CD4-positive, alpha-beta T cell treated with Interleukin-15 for 1 hour (primary cell): ENCODE data around the gene EDNRA.
"Not testable (repeated sequence)": the region's sequence is repeated elsewhere in the genome, so short reads cannot be mapped to it uniquely, and the experiment has no call there.

Source experiments
- DNase-seq: peaks from one replicate; pipeline ENCODE4 v3.0.0-alpha.2; 2020

The EDNRA gene

DNA sequence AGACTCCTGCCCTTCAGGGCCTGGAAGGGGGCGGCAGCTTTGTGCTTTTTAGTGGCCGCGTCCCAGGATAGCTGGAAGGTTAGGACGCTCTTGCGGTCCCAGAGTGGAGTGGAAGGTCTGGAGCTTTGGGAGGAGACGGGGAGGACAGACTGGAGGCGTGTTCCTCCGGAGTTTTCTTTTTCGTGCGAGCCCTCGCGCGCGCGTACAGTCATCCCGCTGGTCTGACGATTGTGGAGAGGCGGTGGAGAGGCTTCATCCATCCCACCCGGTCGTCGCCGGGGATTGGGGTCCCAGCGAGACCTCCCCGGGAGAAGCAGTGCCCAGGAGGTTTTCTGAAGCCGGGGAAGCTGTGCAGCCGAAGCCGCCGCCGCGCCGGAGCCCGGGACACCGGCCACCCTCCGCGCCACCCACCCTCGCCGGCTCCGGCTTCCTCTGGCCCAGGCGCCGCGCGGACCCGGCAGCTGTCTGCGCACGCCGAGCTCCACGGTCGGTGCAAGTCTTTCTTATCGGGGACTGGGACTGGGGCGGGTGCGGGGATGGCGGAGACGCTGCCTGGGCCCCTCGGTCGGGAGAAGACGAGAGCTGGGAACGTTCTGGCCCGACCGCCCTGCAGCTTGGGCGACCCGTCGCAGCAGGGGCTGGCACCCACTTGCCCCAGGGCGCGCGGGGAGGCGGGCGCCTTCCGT lies at the start of gene EDNRA:
Gene EDNRA (plus strand): TSS at position 207 of the 686 bp plus-strand sequence. CDS start 4,585 bp downstream, outside the sequence.
- no peak for DNase-seq

DNA sequence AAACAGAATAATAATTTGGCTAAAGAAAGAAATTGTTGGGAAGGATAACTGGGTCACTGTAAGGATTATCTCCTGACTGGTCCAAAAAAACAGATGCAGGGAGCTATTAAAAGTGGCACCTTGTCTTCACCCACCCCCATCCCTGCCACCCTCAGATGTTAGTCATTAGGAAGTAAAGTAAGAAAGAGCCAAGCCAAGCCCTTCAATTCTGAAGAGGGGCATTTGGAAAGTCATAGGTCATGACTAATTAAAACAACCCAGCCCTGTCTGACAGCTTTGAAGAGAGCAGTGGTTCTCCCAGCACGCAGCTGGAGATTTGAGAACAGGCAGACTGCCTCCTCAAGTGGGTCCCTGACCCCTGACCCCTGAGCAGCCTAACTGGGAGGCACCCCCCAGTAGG lies 46.5 kb upstream of the EDNRA start:
- not testable (repeated sequence) for DNase-seq

DNA sequence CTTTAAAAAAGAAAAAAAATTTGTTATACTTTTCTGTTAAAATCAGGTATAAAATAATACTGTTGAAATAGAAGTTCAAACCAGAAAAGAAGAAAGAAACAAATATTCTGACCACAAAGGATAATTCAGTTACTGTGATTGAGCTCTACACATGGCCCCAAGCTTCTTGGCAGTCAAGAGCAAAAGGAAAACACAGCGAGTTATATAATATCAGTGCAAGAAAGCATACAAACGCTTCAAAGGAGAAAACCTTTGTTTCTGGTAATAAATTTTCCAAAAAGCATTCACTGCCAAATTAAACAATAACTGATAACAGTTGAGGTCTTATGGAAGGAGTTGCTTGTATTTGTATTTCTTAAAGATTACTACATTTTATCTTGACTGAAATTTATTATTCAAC lies 40.5 kb upstream of the EDNRA start:
- no peak for DNase-seq

DNA sequence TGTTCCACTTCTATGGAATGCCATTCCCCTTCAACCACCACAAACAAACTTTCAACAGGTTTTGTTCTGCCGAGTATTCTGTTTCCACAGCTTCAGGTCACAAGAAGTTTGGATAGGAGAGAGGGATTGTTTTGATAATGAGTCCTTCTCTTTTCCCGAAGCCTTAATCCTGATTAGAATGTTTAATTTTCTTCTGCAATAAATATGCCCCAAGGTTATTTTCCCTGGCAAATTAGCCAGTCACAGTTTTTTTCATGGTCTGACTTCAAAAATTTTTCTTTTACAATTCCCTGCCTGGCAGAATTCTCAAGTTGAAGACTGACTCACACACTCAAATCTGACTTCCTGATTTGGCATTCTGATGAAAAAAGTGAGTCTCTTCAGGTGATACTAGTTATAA lies 33.1 kb upstream of the EDNRA start:
- no peak for DNase-seq

DNA sequence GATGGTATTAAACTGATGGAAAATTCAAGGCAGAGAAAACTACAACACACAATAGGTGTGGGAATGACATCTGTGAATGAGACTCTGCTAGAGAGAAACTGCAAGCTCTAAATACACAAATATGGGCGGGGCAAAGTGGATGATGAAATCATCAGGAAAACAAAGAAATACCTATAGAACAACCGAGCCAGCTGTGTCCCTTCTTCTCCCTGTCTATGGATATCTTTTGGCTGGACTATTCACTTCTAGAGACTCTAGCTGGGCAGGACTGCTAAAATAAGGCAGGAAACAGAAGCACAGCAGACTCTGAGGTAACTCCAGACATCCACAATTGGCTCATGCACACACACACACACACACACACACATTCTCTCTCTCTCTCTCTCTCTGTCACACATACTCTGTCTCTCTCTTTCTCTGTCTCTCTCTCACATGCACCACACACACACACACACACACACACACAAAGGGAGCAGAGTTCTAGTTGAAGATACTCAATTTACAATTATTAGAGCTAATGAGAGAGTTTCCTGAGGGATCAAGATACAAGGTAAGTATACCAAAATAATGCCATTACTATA lies 27.2 kb upstream of the EDNRA start:
- DNase-seq: no peak

DNA sequence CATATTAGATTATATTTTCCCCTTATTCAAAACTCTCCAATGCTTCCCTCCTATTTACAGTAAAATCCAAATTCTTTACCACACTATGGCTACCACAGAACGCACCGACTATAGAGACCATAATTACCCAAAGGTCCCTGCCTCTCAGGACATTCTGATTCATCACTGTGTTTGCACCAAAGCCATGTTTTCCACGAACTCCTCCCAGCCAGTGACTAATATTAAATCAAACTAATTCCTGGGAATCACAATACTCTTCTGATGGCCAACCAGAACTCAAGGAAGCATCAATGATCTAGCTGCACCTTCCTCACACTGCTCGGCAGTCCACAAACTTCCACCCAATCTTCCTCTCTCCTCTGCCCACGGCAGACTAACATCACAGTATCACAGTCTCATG lies 24.2 kb upstream of the EDNRA start:
- DNase-seq: no peak

DNA sequence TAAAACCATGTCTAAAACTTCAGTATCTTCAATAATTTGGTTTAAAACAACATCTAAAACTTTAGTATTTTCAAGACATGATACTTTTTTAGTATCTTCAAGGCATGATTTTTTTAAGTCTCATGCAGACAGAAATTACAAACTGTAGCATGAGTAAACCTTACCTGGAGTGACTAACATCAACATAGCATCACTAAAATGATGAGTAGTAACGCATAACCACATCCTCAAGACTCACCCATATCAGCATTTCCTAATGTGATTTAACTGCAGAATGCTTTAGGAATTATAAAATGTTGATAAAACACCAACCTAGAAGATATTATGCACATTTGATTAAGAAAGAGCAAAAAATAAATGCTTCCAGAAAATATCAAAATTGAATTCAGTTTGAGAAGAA lies 19.7 kb upstream of the EDNRA start:
- DNase-seq: no peak

DNA sequence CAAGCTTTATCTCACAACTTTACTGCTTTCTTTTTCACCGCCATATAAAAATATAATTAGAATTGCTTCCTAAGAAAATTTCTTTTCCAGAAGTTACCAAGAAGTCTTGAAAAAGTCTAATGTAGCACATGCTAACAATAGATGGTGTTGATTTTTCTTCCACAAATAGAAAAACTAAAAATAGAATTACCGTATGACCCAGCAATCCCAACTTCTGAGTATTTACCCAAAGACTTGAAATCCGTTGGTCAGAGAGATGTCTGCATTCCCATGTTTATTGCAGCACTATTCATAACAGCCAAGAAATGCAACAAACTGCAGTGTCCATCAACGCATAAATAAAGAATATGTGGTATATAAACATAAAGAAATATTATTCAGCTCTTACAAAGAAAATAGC lies 17.8 kb upstream of the EDNRA start:
- no peak for DNase-seq

DNA sequence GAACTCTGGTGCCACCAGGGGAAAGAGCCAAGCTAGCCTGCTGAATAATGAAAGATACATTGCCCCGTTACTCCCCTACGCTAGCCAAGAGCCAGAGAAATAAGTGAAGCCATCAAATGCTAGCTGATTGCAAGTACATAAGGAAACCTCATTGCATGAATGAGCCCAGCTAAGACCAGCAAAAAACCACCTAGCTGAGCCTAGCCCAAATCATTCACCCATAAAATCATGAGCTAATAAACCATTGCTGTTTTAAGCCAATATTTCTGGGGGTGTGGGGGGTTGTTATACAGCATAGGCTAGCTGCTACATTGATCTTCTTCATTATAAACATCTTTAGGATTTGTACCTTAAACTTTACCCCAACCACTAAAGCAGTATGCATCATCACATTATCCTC lies 15.4 kb upstream of the EDNRA start:
- DNase-seq: no peak

DNA sequence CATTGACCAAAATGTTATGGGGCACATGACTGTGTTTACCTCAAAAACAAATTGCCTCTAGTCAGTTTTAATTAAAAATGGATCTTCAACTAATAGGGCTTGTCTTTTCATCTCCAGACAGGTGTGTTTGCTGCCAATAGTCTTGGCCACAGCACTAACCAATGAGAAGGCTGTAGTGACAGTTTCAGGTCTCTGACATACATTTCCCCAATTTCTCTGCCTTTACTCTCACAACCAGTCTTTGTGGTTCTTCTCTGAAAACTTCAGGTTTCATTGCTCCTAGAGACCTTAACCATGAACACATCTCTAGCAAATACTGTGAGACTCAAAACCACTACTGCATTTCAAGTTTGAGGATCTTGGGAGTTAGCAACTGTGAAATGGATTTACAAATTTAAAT lies 3.5 kb upstream of the EDNRA start:
- no peak for DNase-seq

DNA sequence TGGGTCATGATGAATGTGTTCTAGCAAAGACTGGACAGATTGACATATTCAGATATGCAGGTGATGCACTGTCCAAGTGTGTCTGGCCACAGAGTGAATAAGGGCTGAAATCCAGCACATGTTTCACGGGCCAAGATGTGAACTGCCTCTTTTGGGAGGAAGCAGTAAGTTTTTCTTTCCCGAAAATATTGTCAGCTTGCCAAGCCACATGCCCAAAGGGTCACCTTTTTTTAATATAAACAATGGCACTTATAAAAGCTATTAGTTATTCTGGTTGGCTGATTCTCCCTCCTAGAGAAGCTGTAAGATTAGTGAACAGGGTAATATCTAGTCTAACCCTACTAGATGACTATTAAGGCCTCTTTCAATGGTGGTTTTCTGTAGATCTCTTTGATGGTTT lies 1.5 kb upstream of the EDNRA start:
- no peak for DNase-seq

DNA sequence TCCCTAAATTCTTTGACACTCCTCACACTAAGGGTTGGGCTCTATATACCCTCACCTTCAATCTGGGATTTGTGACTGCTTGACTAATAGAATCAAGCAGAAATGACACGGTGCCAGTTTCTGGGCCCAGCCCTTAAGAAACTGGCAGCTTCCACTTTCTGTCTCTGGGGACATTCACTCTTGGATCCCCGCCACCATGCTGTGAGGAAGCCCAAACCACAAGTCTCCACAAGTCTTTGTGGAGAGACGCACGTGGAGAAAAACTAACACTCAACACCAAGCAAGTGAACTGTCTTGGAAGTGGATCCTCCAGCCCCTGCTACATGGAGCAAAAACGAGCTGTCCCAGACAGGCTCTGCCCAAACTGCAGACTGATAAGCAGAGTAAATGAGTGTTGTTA lies 1.1 kb upstream of the EDNRA start:
- DNase-seq: no peak

DNA sequence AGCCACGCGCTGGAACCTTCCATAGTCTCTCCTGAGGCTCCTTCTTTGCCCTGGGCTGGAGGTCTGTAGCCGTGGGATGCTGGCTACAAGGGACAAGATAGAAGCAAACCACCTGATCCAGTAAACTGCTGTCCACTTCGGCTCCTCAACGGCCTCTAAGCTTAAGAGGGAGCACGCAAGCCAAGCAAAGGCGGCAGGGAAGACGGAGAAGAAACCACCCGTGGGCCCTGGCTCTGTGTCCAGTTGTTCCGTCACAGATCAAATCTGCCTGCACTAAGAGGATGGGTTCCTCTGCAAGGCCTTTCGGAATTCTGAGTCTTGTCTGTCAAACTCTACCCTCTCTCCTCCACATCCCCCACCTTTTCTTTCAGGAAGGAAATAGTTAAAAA lies 401 bp upstream of the EDNRA start:
- DNase-seq: no peak

DNA sequence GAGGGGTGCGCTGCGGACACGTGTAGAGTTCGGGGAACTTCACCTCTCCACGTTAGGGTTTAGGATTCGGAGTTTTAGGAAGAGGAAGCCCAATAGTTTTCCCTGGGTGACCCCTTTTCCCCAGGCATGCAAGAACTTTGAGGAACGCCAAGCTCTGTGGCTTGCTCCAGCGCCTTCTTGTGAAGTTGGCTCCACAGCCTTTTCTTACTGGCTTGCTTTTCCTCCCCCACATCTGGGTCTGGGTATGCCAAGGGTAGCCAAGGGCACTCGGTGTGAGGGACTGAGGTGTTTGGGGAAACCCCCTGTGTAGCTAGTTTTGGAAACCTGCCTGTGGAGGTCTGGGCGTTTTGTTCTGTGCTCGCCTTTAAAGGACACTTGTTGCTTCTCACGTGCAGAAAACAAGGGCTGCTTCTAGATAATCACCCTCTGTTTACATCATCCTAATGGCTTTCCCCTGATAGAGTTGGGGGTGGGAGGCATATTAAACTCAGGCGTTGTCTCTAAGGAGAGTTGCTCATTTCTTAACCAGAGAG lies 746 bp downstream of the EDNRA start:
- no peak for DNase-seq

DNA sequence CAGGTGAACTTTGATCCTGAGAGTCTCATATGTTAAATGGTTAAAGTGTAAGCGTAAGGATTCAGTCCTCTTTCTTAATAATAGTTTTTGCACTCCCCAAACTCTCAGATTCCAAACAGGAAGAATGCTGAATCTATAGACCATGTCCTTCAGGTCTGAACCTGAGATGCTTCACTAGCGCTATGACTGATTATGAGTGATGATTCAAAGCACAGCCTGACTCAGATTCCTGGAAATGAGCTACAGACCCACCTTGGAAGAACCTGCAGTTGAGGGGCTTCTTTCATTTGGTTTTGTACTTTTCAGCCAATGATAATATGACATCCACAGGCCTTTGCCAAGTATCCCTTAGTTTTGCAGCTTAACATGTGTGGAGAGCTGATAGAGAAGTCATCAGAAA lies 1.4 kb downstream of the EDNRA start:
- no peak for DNase-seq

DNA sequence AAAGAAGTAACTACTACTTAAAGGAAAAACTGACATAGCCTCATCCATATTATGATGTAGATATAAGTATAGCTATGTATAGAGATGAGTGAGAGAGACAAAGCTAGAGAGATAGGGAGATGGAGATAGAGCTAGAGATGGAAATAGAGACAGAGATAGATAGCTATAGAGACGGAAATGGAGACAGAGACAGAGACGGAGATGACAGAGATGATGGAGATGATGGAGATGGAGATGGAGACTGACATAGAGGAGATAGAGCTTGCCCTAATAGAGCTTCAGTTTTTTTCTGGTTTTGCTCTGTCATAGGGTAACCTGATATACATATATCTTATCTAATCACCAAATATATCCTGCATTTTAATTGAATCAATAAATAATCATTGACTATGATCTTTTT lies 4.3 kb downstream of the EDNRA start:
- no peak for DNase-seq

DNA sequence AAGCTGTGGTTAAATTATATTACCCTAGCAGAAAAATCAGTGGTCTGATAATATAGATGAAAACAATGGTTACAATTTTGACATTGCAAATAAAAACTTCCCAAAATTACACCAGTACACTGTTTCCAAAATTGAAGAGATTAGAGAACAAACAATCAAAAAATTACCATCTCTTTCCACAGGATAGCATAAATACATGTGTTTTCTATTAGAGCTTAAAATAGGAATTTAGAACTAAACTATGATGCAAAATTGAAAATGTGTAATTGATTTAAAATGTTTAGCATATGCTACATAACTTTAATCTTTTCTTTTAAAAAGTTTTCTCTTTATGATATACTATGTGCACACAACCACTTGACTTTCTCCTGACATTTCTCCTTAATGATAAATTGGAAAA lies 6.7 kb downstream of the EDNRA start:
- DNase-seq: no peak

DNA sequence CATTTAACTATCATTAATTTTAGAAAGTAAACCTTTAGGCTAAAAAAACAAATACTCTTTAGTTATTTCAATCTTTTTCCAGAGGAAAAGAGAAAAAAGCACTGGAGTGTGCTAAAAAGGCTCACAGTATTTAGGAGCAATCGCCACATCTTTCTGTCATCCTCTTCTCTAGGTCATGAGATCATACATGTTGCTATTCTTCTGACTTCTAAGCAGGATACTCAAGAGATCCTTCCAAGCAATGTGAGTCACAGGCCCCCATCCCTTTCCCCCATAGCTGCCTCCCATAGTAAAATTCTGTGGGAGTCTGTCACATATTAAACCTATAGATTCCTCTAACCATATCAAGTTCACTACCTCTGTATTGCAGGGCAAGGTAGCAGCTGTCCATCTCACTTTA lies 7.7 kb downstream of the EDNRA start:
- no peak for DNase-seq

DNA sequence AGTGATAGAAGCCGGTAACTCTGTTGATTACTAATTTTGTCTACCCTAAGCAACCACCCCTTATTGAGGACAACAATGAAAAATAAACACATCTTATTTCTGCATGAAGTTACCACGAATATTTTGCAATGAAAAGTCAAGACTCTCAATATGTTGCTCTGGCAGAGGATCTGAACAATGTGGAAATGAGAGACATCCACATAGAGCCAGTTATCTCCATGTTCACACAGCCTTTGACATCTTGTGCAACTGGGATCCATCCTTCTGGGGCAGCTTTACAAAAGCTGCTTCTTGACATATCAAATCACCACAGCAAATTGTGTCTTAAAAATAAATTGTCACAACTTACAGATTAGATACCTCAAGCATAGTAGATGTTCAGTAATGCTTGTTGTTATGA lies 10.2 kb downstream of the EDNRA start:
- DNase-seq: no peak

DNA sequence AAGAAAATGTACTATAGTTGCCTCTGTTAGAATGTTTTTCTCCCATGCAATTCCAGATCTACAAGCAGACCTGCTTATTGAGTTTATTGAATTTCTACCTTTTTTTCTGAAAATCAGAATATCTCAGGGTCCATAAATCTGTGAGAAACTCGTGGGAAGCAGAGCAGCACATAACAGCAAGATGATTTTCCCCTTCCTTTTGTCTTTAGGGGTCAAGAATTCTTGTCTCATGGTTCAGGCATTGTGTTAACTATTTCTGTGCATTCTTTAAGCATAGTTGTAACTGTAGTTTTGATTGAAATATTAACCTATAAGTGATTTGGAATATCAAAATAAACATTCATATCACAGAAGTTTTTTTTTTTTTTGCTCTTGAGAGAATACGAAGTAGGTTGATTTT lies 11.4 kb downstream of the EDNRA start:
- no peak for DNase-seq

DNA sequence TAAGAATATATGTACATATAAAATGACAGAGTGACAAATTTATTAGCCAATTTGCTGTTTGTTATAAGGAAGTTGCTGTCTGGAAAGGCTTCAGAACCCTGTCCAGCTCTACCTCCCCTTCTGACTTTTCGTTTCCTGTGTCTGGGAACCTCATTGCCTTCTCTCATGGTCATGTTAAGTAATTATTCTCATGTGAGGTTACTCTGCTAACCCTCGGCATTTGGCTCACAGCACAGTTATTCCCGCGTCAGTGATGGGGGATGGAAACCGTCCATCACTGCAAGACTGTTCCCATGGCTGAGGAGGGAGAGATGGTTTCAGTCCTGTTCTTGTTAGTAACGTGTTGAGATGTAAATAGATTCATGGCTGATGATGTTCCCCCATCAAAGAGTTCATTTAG lies 11.9 kb downstream of the EDNRA start:
- no peak for DNase-seq

DNA sequence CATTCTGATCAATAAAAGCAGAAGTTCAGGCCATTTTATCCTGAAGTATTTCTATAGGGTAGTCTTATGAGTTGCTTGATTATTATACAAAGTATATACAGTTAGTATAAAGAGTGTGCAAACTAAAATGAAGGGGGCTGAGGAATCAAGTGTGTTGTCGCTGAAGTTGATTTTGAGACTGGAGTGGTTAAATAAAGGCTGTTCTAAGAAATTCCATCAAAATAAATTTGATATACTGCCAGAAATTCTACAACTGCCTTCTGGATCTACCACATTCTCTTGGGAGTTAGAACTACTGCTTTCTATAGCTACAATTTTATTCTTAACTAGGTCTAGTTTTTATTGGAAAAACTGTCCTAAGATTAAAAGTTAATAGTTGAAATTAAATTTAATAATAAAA lies 12.4 kb downstream of the EDNRA start:
- DNase-seq: no peak

DNA sequence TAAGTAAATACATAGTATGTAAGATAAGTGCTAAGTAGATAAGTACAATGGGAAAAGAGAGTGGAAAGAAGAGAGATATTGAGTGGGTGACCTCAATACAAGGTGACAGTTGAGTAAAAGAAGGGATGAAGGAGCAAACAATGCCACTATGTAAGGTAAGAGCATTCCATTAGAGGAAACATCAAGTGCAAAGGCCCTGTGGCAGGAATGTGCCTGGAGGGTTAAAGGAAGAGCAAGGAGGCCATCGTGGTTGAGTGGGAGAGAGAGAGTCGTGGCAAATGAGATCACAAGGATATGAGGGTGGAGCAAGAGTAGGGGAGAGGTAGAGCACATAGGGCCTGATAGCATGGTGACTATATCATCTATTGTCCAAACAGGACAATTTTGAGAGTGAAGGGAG lies 13.4 kb downstream of the EDNRA start:
- no peak for DNase-seq

DNA sequence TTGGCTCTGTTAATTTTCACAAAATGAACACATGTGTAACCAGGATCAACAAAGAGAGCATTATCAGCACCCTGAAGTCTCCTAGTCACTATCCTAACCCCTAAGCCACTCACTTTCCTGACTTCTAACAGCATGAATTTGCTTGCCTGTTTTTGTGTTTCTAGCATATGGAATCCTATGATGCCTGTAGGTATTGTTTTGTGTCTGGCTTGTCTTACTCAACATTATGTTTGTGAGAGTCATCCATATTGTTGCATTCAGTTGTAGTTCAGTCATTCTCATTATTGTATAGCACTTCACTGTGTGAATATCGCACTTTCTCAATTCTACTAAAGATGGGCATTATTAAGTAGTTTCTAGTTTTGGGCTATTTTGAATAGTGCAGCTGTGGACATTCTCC lies 15.6 kb downstream of the EDNRA start:
- no peak for DNase-seq

DNA sequence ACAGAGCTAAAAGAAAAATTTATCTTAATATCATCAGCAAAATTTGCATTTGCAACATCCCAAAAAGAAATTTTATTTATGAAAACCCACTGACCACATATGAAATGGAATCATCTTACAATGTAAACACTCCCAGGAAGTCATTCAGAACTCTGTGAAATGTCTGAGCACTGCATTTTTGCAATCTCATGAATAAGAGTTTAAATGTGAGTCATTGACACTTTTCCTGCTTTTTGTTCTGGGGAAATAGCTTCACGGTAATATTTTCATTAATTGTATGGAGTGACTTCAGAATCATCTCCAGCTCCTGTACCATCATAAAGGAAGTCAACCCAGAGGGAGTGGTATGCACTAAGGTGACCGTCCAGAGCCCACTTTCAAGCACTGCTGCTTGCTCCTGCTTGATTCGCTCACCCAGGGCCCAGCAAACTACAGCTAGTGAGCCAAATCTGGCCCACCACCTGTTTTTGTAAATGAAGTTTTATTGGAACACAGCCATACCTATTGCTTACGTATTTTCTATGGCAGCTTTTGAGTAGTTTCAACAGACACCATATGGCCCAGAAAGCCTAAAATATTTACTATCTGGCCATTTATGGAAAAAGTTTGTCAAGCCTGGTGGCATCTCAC lies 17.2 kb downstream of the EDNRA start:
- DNase-seq: no peak
